Cardiac muscle cell (in vitro differentiated cells and primary cell): ENCODE measurements around the gene CYP4F8. TPM values are rescaled to one million over a fixed set of nuclear protein-coding genes. Genes with fewer than 3 reads are reported as not detected.

ENCODE experiments used
- DNase-seq, 2 donors: peaks; one replicate each; pipeline versions ENCODE4 v3.0.0 to v3.0.0-alpha.2; 2010 to 2017; ENCODE audit warnings: low read depth in 1 of 2, low spot score in 1 of 2
- H3K27ac ChIP-seq: fragments of 200-600 bp; sonication (generic); 2 replicates; pipeline ENCODE4 v1.5.1; 2016
- H3K27me3 ChIP-seq: fragments of 200-600 bp; sonication (generic); 2 replicates; pipeline ENCODE4 v1.6.0; 2016; ENCODE audit warnings: control low read depth
- H3K36me3 ChIP-seq: fragments of 200-600 bp; sonication (generic); 2 replicates; pipeline ENCODE4 v1.5.1; 2016; ENCODE audit warnings: control low read depth
- H3K4me1 ChIP-seq: fragments of 200-600 bp; sonication (generic); 2 replicates; pipeline ENCODE4 v1.8.1; 2017; ENCODE audit warnings: low read depth, mild to moderate bottlenecking, mixed run types
- H3K4me3 ChIP-seq: fragments of 200-600 bp; sonication (generic); 2 replicates; pipeline ENCODE4 v1.5.1; 2016; ENCODE audit warnings: mild to moderate bottlenecking
- H3K9me3 ChIP-seq: fragments of 200-600 bp; sonication (generic); 2 replicates; pipeline ENCODE4 v1.5.1; 2017; ENCODE audit warnings: low read depth, mild to moderate bottlenecking, control low read depth
- polyA plus RNA-seq: library from polyadenylated mRNA; unstranded; fragments of >200 nt; fragmentation: Nextera tagmentation; extraction: Ambion mirVana; gene quantifications from 2 replicates; pipeline ENCODE4 v1.2.1, GENCODE V29; 2016
- total RNA-seq: library from RNA; depleted of rRNA; stranded (reverse); fragments of >200 nt; gene quantifications from 2 replicates; pipeline ENCODE4 v1.2.3, GENCODE V29; 2016
- TF ChIP-seq, protein P1 (sequence below): IDR thresholded peaks from 2 replicates; pipeline ENCODE4 v1.5.1; 2012; ENCODE audit warnings: low read depth, mild to moderate bottlenecking, low read length

CYP4F8 gene
- total and polyA plus RNA-seq, 2 experiments from 2014 or later: not detected

DNA sequence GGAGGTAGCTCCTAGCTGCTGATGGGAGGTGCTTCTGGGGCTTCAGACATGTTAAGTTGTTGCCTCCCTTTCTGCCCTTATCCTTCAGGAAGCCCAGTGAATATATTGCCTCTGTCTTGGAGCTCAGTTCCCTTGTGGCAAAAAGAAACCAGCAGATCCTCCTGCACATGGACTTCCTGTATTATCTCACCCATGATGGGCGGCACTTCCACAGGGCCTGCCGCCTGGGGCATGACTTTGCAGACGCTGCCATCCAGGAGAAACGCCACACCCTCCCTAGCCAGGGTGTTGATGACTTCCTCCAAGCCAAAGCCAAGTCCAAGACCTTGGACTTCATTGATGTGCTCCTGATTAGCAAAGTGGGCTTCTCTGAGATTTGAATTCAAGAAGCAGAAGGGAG is 51.9 kb downstream of the CYP4F8 start:
- Histone ChIP-seq H3K4me1 (no peaks in the 10 kb centered on the region), H3K9me3 (no peaks in the 10 kb centered on the region), H3K4me3 (no peak overlapping the region), H3K27ac (no peak overlapping the region), H3K27me3 (no peaks in the 10 kb centered on the region), H3K36me3 (no peaks in the 10 kb centered on the region)
- TF ChIP-seq, protein P1, sequence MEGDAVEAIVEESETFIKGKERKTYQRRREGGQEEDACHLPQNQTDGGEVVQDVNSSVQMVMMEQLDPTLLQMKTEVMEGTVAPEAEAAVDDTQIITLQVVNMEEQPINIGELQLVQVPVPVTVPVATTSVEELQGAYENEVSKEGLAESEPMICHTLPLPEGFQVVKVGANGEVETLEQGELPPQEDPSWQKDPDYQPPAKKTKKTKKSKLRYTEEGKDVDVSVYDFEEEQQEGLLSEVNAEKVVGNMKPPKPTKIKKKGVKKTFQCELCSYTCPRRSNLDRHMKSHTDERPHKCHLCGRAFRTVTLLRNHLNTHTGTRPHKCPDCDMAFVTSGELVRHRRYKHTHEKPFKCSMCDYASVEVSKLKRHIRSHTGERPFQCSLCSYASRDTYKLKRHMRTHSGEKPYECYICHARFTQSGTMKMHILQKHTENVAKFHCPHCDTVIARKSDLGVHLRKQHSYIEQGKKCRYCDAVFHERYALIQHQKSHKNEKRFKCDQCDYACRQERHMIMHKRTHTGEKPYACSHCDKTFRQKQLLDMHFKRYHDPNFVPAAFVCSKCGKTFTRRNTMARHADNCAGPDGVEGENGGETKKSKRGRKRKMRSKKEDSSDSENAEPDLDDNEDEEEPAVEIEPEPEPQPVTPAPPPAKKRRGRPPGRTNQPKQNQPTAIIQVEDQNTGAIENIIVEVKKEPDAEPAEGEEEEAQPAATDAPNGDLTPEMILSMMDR: no peak
- DNase-seq: no peak

DNA sequence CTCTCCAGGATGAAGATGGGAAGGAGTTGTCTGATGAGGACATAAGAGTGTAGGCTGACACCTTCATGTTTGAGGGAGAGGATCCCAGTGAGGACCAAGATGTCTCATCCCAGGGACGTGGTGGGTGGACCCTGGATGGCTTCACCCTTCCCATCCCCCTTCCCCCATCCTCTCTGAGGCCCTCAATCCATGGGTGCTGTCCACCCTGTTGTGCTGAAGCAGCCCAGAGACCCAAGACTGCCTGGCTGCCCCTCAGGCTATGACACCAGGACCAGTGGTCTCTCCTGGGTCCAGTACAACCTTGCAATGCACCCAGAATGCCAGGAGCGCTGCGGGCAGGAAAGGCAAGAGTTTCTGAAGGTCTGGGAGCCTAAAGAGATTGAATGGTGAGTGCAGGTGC is 54.4 kb downstream of the CYP4F8 start:
- H3K27me3 ChIP-seq: no peaks in the 10 kb centered on the region
- H3K9me3 ChIP-seq: no peaks in the 10 kb centered on the region
- TF ChIP-seq, protein P1: no peak
- no peak overlapping the region for H3K4me3 ChIP-seq
- DNase-seq: no peak
- no peaks in the 10 kb centered on the region for H3K4me1 ChIP-seq
- H3K36me3 ChIP-seq: no peaks in the 10 kb centered on the region
- no peak overlapping the region for H3K27ac ChIP-seq

DNA sequence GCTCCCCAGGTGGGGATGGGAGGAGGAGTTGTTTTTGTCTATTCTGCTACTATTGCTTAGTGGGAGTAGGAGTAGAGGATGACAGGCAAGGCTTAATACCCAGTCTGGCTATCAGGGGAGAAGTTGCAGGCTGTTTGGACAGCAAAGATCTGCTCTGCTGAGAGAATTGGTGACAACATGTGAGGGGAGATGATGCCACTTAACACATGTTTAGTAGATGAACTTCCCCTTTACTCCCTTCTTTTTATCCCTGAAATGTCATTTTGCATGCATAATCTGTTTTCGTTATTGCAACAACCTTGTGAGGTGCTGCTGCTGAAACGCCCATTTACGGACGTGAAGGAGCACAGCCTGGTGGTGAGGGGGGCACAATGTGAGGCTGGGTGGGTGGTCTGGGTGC is 54.9 kb downstream of the CYP4F8 start:
- Histone ChIP-seq H3K4me1 (no peaks in the 10 kb centered on the region), H3K27ac (no peak overlapping the region), H3K27me3 (no peaks in the 10 kb centered on the region), H3K36me3 (no peaks in the 10 kb centered on the region), H3K4me3 (no peak overlapping the region), H3K9me3 (no peaks in the 10 kb centered on the region)
- TF ChIP-seq, protein P1: no peak
- DNase-seq: no peak

- DNase-seq: no peak
- Histone ChIP-seq H3K4me1 (no peaks in the 10 kb centered on the region), H3K27ac (no peak overlapping the region), H3K4me3 (no peak overlapping the region), H3K36me3 (no peaks in the 10 kb centered on the region), H3K27me3 (no peaks in the 10 kb centered on the region), H3K9me3 (no peaks in the 10 kb centered on the region)
- TF ChIP-seq, protein P1: no peak
Measured at GRCh38 chr19:15671237-15671821, 56.3 kb downstream of the CYP4F8 start.

- H3K9me3 ChIP-seq: no peaks in the 10 kb centered on the region
- no peaks in the 10 kb centered on the region for H3K27me3 ChIP-seq
- no peak overlapping the region for H3K4me3 ChIP-seq
- TF ChIP-seq, protein P1: no peak
- no peak for DNase-seq
- no peaks in the 10 kb centered on the region for H3K4me1 ChIP-seq
- no peak overlapping the region for H3K27ac ChIP-seq
- H3K36me3 ChIP-seq: no peaks in the 10 kb centered on the region
Measured at GRCh38 chr19:15671891-15672579, 57.0 kb downstream of the CYP4F8 start.
